ENCODE results near the gene HAPSTR1.

- TF ChIP-seq, protein P1, sequence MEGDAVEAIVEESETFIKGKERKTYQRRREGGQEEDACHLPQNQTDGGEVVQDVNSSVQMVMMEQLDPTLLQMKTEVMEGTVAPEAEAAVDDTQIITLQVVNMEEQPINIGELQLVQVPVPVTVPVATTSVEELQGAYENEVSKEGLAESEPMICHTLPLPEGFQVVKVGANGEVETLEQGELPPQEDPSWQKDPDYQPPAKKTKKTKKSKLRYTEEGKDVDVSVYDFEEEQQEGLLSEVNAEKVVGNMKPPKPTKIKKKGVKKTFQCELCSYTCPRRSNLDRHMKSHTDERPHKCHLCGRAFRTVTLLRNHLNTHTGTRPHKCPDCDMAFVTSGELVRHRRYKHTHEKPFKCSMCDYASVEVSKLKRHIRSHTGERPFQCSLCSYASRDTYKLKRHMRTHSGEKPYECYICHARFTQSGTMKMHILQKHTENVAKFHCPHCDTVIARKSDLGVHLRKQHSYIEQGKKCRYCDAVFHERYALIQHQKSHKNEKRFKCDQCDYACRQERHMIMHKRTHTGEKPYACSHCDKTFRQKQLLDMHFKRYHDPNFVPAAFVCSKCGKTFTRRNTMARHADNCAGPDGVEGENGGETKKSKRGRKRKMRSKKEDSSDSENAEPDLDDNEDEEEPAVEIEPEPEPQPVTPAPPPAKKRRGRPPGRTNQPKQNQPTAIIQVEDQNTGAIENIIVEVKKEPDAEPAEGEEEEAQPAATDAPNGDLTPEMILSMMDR (conservative IDR thresholded peaks at IDR 0.05; ENCODE audit: low read depth, low read length), result no peak
- TF ChIP-seq CEBPB (IDR thresholded peaks at IDR 0.05; ENCODE audit: low read depth, low read length) (peak; percentile 38; the same call in 1 of the 2 replicates), ELK1 (IDR thresholded peaks at IDR 0.05; ENCODE audit: borderline replicate concordance, low read depth, low read length) (no peak), MAZ (IDR thresholded peaks at IDR 0.05; ENCODE audit: borderline replicate concordance, low read depth, low read length) (no peak), RAD21 (IDR thresholded peaks at IDR 0.05; ENCODE audit: low read length) (no peak), POLR2A (IDR thresholded peaks at IDR 0.05; ENCODE audit: low read depth, low read length) (no peak), BHLHE40 (IDR thresholded peaks at IDR 0.05; ENCODE audit: low read depth, low read length) (no peak; the same call in 1 of the 2 replicates), FOS (IDR thresholded peaks at IDR 0.05; ENCODE audit: low read depth, low read length) (peak; percentile 44), SMC3 (IDR thresholded peaks at IDR 0.05; ENCODE audit: low read depth, low read length) (no peak), MXI1 (IDR thresholded peaks at IDR 0.05; ENCODE audit: borderline replicate concordance, low read depth, low read length) (0 out of 2 replicates have a peak, but pooled peaks have one; percentile 20)
- TF ChIP-seq, protein P2, sequence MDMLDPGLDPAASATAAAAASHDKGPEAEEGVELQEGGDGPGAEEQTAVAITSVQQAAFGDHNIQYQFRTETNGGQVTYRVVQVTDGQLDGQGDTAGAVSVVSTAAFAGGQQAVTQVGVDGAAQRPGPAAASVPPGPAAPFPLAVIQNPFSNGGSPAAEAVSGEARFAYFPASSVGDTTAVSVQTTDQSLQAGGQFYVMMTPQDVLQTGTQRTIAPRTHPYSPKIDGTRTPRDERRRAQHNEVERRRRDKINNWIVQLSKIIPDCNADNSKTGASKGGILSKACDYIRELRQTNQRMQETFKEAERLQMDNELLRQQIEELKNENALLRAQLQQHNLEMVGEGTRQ (IDR thresholded peaks at IDR 0.05; ENCODE audit: low read depth, low read length), result no peak
These were observed 15.9 kb downstream of the HAPSTR1 start for GRCh38 chr16:9107025-9107970.

All from IMR-90 (cell line).